ENCODE results near the gene SNX15. TPM values are rescaled to one million over a fixed set of nuclear protein-coding genes. Genes with fewer than 3 reads are reported as not detected.

The SNX15 gene
- total RNA-seq, 1 experiment from 2014 or later, result 14.8 TPM

- Histone ChIP-seq H3K4me3 (no peak overlapping the region), H3K27ac (no peak overlapping the region), H3K9me3 (replicated peaks) (no peaks in the 10 kb centered on the region), H3K36me3 (peaks cover 48% of the 10 kb centered on the region), H3K4me1 (no peaks in the 10 kb centered on the region; the same call in 1 of the 2 replicates), H3K27me3 (no peaks in the 10 kb centered on the region)
- DNase-seq, result no peak
These were observed 50.2 kb downstream of the SNX15 start for GRCh38 chr11:65077451-65077850.

DNA sequence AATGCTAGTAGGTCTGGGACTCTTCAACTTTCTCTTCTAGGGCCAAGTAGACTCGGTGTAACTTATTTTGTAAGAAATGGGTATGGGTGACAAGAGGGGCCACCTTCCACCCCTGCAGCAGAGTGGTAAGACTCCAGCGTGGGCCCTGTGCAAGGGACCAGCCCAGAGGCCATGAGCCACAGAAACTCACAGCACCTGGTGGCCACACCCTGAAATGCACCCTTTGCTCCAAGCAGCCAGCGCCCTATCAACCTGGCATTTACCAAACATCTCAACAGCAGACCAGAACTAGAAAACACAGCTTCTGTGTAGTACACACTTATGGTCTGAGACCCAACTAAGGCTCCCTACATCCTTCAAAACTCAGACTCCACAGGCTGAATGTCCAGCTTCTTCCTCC is 50.9 kb downstream of the SNX15 start:
- Histone ChIP-seq H3K4me3 (no peak overlapping the region), H3K9me3 (replicated peaks) (no peaks in the 10 kb centered on the region), H3K4me1 (peaks cover 5% of the 10 kb centered on the region), H3K27me3 (no peaks in the 10 kb centered on the region), H3K27ac (no peak overlapping the region), H3K36me3 (peaks cover 53% of the 10 kb centered on the region)
- DNase-seq, result peak; percentile 23 to 54

GRCh38 chr11:65078786-65079342 is 51.6 kb downstream of the SNX15 start:
- Histone ChIP-seq H3K36me3 (peaks cover 53% of the 10 kb centered on the region), H3K4me1 (peaks cover 5% of the 10 kb centered on the region), H3K9me3 (replicated peaks) (no peaks in the 10 kb centered on the region), H3K4me3 (no peak overlapping the region), H3K27ac (no peak overlapping the region), H3K27me3 (no peaks in the 10 kb centered on the region)
- DNase-seq, result no peak

DNA sequence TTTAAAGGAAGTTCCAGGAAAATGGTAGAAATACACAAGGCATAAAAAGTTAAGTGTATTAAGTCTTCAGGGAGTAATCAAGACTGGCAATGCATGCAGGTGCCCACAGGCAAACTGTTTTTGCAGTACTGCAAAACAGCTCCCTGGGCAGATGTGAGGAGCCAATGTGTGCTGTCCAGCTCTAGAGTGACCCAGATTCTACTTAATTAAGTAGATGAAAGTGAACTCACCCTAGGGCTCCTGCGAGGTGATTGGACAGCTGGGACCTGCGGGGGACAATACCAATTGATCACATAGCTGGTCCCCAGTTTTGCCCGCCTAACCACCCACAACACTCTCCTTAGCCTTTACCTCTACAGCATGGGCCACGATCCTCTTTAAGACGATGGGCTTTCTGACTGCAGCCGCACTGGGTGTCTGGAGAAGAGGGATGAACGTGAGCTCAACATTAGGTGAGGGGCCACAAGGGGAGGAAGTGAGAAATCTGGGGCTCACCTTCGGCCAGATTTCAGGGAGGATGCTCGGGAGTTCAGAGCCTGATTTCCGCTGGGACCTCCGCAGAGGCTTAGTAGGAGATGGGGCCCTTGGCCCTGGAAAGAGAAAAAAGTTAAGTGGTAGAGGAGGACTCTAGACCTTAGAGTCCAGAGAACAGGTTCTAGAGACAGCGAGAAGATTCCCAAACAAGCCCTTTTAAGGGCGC is 56.0 kb downstream of the SNX15 start:
- Histone ChIP-seq H3K9me3 (replicated peaks) (no peaks in the 10 kb centered on the region), H3K36me3 (peaks cover 36% of the 10 kb centered on the region), H3K27me3 (no peaks in the 10 kb centered on the region), H3K4me3 (peak overlapping the region; percentile 84), H3K4me1 (peaks cover 5% of the 10 kb centered on the region), H3K27ac (peak overlapping the region; percentile 83)
- DNase-seq, result no peak

DNA sequence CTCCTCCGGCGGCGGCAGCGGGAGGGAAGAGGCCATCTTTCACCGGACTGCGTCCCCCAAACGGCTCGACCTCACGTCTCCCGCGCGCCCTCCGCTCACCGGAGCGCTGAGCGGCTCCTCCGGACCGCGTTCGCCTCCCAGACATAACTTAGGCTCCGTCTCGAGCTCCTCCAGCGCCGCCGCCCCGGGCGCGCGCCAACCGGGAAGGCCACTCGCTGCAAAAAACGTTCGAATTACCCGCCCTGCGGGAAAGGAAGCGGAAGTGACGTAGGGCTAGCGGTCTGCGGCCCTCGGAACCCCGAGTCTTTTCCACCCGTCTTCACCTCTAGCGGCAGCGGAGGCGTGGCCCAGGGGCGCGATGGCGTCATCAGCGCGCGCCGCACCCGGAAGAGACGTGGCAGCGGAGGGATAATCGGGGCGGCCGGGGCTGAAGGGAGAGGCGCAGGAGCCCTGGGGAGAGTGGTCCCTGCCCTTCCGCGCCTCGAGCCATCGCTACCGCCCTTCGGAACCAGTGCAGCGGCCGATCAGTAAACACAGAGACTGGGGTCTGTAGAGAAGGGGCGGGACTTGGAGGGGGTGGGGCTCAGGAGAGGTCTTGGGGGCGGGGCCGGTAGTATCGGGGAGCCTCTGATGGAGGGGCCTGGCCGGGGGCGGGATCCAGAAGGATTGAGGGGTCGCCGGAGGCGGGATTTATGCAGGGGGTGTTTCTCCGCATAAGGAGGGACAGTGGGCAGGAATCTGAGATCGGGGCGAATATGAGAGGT is 56.8 kb downstream of the SNX15 start, which contains the start of the genes CDCA5 and ZFPL1:
Gene CDCA5 (minus strand): TSS at position 207 of the 764 bp plus-strand sequence. CDS start 62 bp downstream, at position 145.
Gene ZFPL1 (plus strand): TSS at position 389 of the 764 bp plus-strand sequence. CDS start 477 bp downstream, outside the sequence.
- H3K9me3 ChIP-seq (replicated peaks), result no peaks in the 10 kb centered on the region
- DNase-seq, result peak; percentile 93 to 95
- peaks cover 28% of the 10 kb centered on the region for H3K36me3 ChIP-seq
- peaks cover 5% of the 10 kb centered on the region for H3K4me1 ChIP-seq
- H3K4me3 ChIP-seq, result peak within 1 kb of the TSS; percentile 84
- no peaks in the 10 kb centered on the region for H3K27me3 ChIP-seq
- H3K27ac ChIP-seq, result peak within 1 kb of the TSS; percentile 83

DNA sequence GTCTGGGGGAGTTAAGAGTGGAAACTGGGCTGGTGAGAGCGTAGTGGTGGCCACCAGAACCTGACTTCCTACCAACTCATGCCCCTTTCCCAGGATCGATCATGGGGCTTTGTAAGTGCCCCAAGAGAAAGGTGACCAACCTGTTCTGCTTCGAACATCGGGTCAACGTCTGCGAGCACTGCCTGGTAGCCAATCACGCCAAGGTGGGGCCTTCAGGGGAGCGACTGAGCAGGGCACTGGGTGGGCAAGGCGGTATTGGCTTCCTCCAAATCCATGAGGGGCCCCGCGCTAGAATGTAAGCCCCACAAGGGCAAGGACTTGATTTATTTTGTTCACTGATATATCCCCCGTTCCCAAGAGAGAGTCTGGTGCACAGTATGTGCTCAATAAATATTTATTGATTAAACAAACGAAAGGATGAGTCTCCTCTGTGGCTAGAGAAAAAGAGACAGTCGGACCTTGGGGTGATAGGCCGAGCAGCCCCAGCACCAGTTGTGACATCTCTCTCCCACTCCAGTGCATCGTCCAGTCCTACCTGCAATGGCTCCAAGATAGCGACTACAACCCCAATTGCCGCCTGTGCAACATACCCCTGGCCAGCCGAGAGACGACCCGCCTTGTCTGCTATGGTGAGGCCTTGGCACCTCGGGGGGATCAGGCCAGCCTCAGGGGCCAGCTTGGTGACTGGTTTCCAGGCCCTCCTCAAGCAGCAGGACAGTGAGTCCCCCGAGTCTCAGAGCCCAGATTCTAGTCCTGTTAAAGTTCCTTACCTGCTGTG is 57.5 kb downstream of the SNX15 start:
- Histone ChIP-seq H3K4me3 (peak overlapping the region; percentile 84), H3K9me3 (replicated peaks) (no peaks in the 10 kb centered on the region), H3K36me3 (peaks cover 22% of the 10 kb centered on the region), H3K27ac (peak overlapping the region; percentile 83), H3K27me3 (no peaks in the 10 kb centered on the region), H3K4me1 (peaks cover 5% of the 10 kb centered on the region)
- no peak for DNase-seq

DNA sequence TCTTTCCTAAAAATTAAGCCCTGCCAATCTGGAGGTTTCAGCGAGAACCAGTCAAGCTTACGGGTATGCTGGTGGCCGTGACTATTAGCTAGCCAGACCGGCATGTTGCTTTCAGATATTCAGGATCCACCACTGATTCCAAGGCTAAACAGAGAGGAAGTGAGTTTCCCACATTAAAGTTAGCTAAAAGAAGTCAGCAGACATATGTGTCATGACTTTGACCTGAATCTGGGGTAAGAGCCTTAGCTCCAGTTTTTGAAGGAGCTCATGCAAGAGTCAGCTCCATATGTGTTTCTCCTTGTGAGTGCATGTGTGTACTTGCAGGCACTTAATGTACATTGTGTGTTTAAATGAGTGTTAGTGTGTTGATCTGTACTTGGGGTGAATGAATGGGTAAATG is 58.2 kb downstream of the SNX15 start:
- no peak overlapping the region for H3K4me3 ChIP-seq

DNA sequence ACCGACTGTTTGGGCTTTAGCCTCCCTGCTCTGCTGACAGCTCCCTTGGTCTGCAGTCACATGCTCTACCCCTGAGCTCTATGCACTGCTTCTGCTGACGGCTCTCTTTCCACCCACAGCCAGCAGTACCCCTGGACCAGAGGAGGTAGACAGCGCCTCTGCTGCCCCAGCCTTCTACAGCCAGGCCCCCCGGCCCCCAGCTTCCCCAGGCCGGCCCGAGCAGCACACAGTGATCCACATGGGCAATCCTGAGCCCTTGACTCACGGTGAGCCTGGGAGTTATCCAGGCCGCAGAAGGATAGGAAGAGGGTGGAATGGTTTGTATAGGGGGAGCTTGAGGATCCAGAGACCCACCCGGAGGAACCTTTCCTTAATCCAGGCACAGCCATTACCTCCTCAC is 59.6 kb downstream of the SNX15 start:
- Histone ChIP-seq H3K9me3 (replicated peaks) (no peaks in the 10 kb centered on the region), H3K27ac (no peak overlapping the region), H3K36me3 (peaks cover 8% of the 10 kb centered on the region; the same call in 1 of the 2 replicates), H3K4me1 (peaks cover 5% of the 10 kb centered on the region), H3K27me3 (no peaks in the 10 kb centered on the region), H3K4me3 (no peak overlapping the region)
- DNase-seq, result no peak

More for the DNA sequence above, 58.2 kb downstream of the SNX15 start:
- no peak for DNase-seq
- Histone ChIP-seq H3K4me1 (peaks cover 5% of the 10 kb centered on the region), H3K27ac (no peak overlapping the region), H3K36me3 (peaks cover 18% of the 10 kb centered on the region), H3K9me3 (replicated peaks) (no peaks in the 10 kb centered on the region), H3K27me3 (no peaks in the 10 kb centered on the region)

DNA sequence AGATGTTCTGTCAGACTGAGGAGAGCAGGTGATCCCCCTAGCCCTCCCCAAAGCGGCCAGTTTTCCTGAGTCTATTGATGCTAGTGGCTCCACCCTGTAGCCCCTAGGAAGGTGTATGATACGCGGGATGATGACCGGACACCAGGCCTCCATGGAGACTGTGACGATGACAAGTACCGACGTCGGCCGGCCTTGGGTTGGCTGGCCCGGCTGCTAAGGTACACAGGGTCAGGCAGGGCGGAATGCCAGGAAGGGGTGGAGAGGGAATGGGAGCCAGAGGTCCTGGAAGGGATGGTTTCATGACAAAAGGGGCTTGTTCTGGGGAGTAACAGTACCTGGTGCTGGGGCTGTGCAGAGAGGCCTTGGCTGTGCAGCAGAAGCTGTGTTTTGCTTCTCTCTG is 60.0 kb downstream of the SNX15 start:
- H3K36me3 ChIP-seq, result peaks cover 6% of the 10 kb centered on the region; the same call in 1 of the 2 replicates
- no peaks in the 10 kb centered on the region for H3K27me3 ChIP-seq
- DNase-seq, result no peak
- H3K4me1 ChIP-seq, result peaks cover 5% of the 10 kb centered on the region
- no peaks in the 10 kb centered on the region for H3K9me3 ChIP-seq (replicated peaks)
- H3K27ac ChIP-seq, result no peak overlapping the region
- no peak overlapping the region for H3K4me3 ChIP-seq

- Histone ChIP-seq H3K27me3 (no peaks in the 10 kb centered on the region), H3K4me1 (peaks cover 1% of the 10 kb centered on the region), H3K36me3 (peaks cover 1% of the 10 kb centered on the region; the same call in 1 of the 2 replicates), H3K9me3 (replicated peaks) (no peaks in the 10 kb centered on the region), H3K4me3 (no peak overlapping the region), H3K27ac (no peak overlapping the region)
- no peak for DNase-seq
These were observed 60.6 kb downstream of the SNX15 start for GRCh38 chr11:65087827-65088226.

GRCh38 chr11:65089621-65090020 is 62.4 kb downstream of the SNX15 start:
- Histone ChIP-seq H3K4me1 (no peaks in the 10 kb centered on the region), H3K9me3 (replicated peaks) (no peaks in the 10 kb centered on the region), H3K36me3 (no peaks in the 10 kb centered on the region), H3K4me3 (no peak overlapping the region), H3K27ac (no peak overlapping the region), H3K27me3 (no peaks in the 10 kb centered on the region)
- DNase-seq, result no peak

Other genes with a start within 250 kb of the SNX15 start
- gene SF1, start 248.9 kb upstream of the SNX15 start, total RNA-seq (2014; rRNA removed; shearing (Covaris generic)), result 113 and 117 TPM in 2 replicates
- 8.9 and 9.6 TPM in 2 replicates for gene MAP4K2, start 224.2 kb upstream of the SNX15 start, total RNA-seq (2014; rRNA removed; shearing (Covaris generic))
- gene MEN1, start 216.9 kb upstream of the SNX15 start, total RNA-seq (2014; rRNA removed; shearing (Covaris generic)), result 25.9 and 26.3 TPM in 2 replicates
- gene CDC42BPG, start 182.8 kb upstream of the SNX15 start, total RNA-seq (2014; rRNA removed; shearing (Covaris generic)), result 0.03 and 0.10 TPM in 2 replicates
- 43.4 and 45.0 TPM in 2 replicates for gene EHD1, start 148.8 kb upstream of the SNX15 start, total RNA-seq (2014; rRNA removed; shearing (Covaris generic))
- 6.2 and 7.4 TPM in 2 replicates for gene ATG2A, start 110.2 kb upstream of the SNX15 start, total RNA-seq (2014; rRNA removed; shearing (Covaris generic))
- gene PPP2R5B, start 102.8 kb upstream of the SNX15 start, total RNA-seq (2014; rRNA removed; shearing (Covaris generic)), result 4.7 and 6.4 TPM in 2 replicates
- gene GPHA2, start 91.5 kb upstream of the SNX15 start, total RNA-seq (2014; rRNA removed; shearing (Covaris generic)), result not detected in 2 replicates
- not detected in 2 replicates for gene MAJIN, start 55.3 kb upstream of the SNX15 start, total RNA-seq (2014; rRNA removed; shearing (Covaris generic))
- 0.43 and 0.51 TPM in 2 replicates for gene BATF2, start 30.5 kb upstream of the SNX15 start, total RNA-seq (2014; rRNA removed; shearing (Covaris generic))
- 80.9 and 94.8 TPM in 2 replicates for gene ARL2, start 13.3 kb upstream of the SNX15 start, total RNA-seq (2014; rRNA removed; shearing (Covaris generic))
- 15.0 TPM in 2 replicates for gene SAC3D1, start 13.8 kb downstream of the SNX15 start, total RNA-seq (2014; rRNA removed; shearing (Covaris generic))
- gene NAALADL1, start 31.1 kb downstream of the SNX15 start, total RNA-seq (2014; rRNA removed; shearing (Covaris generic)), result not detected in 2 replicates
- gene CDCA5, start 56.6 kb downstream of the SNX15 start, total RNA-seq (2014; rRNA removed; shearing (Covaris generic)), result 80.6 and 87.3 TPM in 2 replicates
- gene ZFPL1, start 56.8 kb downstream of the SNX15 start, total RNA-seq (2014; rRNA removed; shearing (Covaris generic)), result 17.6 and 19.2 TPM in 2 replicates
- gene VPS51, start 68.8 kb downstream of the SNX15 start, total RNA-seq (2014; rRNA removed; shearing (Covaris generic)), result 59.6 and 86.6 TPM in 2 replicates
- 2.9 and 3.7 TPM in 2 replicates for gene TM7SF2, start 84.4 kb downstream of the SNX15 start, total RNA-seq (2014; rRNA removed; shearing (Covaris generic))
- gene ZNHIT2, start 90.3 kb downstream of the SNX15 start, total RNA-seq (2014; rRNA removed; shearing (Covaris generic)), result 8.3 and 9.4 TPM in 2 replicates
- 281 and 356 TPM in 2 replicates for gene FAU, start 94.7 kb downstream of the SNX15 start, total RNA-seq (2014; rRNA removed; shearing (Covaris generic))
- gene MRPL49, start 94.9 kb downstream of the SNX15 start, total RNA-seq (2014; rRNA removed; shearing (Covaris generic)), result 51.5 and 58.9 TPM in 2 replicates
- gene SYVN1, start 107.1 kb downstream of the SNX15 start, total RNA-seq (2014; rRNA removed; shearing (Covaris generic)), result 7.8 and 8.4 TPM in 2 replicates
- 0.18 TPM in 1 of 2 replicates, not detected in the other for gene SPDYC, start 142.8 kb downstream of the SNX15 start, total RNA-seq (2014; rRNA removed; shearing (Covaris generic))
- gene CAPN1, start 154.5 kb downstream of the SNX15 start, total RNA-seq (2014; rRNA removed; shearing (Covaris generic)), result 41.1 and 49.4 TPM in 2 replicates
- gene POLA2, start 234.5 kb downstream of the SNX15 start, total RNA-seq (2014; rRNA removed; shearing (Covaris generic)), result 47.2 and 54.6 TPM in 2 replicates